GM19468 (cell line): Measurements from ENCODE around the gene ETF1.

ENCODE experiments used
- ATAC-seq: cut with Tn5 transposase; IDR thresholded peaks from one replicate; pipeline ENCODE4 v1.9.1; 2021; ENCODE audit warnings: mild to moderate bottlenecking, moderate library complexity, moderate number of reproducible peaks; ENCODE audit not compliant: unreplicated experiment; ENCODE audit errors: extremely low read depth

Gene ETF1

GRCh38 chr5:138564242-138564641 lies 21.2 kb upstream of the ETF1 start:
- no peak for ATAC-seq

DNA sequence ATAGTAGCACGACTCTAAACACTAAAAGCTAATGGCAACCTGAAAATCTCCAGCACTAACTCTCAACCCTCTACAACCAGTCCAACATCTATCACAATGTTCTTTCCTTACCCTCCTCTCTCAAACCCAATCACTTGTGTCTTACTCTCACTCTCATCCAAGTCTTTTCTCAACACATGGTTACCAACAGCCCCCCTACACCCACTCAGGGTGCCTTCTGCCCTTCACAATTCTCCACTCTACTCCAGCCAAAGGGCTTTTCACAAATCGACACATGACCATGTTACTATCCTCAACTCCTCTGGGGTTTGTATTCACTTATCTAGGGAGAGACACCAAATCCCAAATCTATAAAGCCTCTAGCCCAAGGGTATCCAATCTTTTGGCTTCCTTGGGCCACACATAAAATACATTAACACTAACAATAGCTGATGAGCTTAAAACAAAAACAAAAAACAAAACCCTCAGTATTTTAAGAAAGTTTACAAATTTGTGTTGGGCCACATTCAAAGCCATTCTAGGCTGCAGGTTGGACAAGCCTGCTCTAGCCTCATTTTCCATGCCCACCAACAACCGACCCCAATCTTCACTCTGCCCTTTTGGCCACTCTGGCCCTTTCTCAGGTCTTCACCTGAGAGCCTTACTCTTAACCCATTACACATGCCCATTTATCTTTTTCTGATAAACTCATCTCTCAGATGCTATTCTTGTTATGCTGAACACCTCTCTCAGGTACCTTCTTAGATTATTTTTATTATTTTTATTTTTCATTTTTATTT lies 20.5 kb upstream of the ETF1 start:
- no peak for ATAC-seq

GRCh38 chr5:138560971-138561370 lies 17.9 kb upstream of the ETF1 start:
- ATAC-seq: no peak

- ATAC-seq: no peak
These were observed 16.9 kb upstream of the ETF1 start for GRCh38 chr5:138559937-138560336.

- ATAC-seq: no peak
These were observed 14.6 kb upstream of the ETF1 start for GRCh38 chr5:138557677-138558076.

DNA sequence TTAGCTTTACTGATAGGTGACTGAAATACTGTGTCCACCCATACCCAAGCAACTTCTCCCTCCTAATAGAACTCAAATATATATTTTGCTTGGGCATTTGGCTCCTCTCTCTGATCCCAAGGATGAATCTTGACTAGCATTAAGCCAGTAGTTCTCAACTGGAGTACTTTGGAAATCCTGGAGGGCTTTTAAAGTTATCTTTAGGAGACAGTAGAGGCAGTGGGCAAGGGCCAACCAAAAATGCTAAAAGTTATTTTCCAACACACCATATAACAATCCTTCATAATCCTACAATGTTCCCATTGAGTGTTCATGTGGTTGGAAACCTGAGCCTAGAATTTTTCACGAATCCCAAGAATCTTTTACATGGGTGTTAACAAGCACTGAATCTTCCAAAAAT lies 11.1 kb upstream of the ETF1 start:
- ATAC-seq: no peak

- ATAC-seq: no peak
These were observed 10.5 kb upstream of the ETF1 start for GRCh38 chr5:138553437-138554095.

GRCh38 chr5:138552657-138553056 lies 9.6 kb upstream of the ETF1 start:
- ATAC-seq: no peak

DNA sequence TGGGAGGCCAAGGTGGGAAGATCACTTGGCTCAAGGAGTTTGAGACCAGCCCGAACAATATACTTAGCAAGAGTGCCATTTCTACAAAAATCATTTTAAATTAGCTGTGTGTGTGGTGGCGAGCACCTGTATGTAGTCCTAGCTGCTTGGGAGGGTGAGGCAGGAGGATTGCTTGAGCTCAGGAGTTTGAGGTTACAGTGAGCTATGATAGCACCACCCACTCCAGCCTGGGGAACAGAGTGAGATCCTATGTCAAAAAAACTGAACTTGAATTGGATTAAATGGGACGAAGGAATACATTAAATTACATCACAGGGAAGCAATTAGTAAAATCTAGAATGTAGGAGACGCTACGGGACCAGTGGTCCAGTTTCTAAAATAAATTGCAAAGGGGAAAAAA lies 6.4 kb upstream of the ETF1 start:
- ATAC-seq: no peak

DNA sequence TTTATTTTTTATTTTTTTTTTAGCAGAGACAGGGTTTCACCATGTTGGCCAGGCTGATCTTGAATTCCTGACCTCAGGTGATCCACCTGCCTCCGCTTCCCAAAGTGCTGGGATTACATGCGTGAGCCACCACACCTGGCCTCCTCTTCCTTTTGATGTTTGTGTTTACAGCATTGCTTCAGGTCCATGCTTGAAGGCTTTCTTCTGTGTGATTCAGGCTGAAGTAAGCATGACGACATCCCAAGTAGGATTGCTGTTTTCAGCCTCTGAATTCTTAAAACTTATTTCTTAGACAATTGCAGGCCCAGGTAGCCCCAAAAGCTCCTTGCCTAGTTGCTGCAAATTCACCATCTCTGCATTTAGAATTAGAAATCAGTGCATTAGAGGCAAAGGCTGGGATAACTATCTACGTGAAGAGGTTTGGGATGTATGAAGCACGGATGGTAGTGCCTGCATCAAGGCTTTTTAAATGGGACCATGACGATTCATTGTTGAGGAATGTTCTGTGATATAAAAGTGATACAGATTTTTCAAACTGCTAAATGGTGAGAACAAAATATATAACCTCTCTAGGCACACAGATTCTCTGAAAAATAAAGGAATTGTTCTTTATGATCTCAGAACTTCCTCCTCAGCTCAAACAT lies 3.0 kb upstream of the ETF1 start:
- no peak for ATAC-seq

GRCh38 chr5:138544181-138545134 lies 1.4 kb upstream of the ETF1 start:
- no peak for ATAC-seq

DNA sequence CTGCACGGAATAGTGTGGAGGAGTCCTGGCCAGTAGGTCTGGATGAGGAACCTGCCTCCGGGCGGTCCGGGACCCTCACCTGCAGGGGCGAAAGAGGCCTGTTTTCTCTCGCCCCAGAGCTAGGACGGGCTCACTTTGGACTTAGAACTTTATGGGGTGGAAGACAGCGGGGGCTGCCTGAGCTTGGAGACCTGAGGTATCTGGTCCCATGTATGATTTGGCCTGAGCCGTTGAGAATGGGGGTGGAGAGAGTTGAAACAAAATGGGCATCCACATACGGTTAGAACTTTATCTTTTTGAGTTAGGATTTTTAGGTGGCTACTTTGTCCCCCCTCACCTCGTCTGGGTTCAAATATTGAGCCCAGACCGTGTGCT lies 681 bp upstream of the ETF1 start:
- ATAC-seq: peak; percentile 23

DNA sequence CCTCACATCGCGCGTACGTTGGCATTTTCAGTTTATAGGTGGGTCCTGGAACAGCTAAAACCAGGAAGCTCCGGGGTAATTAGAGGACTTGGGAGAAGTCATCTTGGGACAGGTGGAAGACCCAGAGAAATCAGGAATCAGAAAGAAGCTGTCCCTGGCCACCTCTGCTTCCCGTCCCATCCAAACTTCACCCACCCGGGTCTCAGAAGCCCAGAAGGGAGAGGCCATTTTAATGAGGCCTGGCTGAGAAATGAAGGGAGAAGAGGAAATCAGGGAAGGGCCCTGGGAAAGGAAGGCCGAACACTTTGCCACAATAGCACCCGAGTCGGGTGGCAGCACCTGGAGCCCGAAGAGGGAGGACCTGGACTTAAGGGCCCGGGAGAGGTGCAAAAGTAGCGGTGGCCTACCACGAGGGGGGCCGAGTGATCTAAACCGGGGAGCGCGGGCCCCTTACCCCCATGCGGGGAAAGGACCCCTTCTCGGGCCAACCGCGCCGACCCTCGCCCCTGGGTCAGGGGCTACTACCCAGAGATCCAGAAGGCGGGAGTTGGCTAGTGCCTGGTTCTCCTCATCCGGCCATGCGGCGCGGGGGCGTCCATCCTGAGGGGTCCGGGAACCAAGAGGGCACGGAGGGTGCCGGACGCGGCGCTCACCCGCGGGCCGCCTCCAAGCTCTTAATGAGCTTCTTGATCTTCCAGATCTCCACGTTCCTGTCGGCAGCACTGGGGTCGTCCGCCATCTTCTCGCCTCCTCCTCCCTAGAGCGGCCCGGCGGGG lies 668 bp downstream of the ETF1 start:
- ATAC-seq: no peak

GRCh38 chr5:138541511-138542179 lies 1.4 kb downstream of the ETF1 start:
- ATAC-seq: no peak

- ATAC-seq: no peak
These were observed 3.2 kb downstream of the ETF1 start for GRCh38 chr5:138539791-138540190.

- ATAC-seq: no peak
These were observed 4.0 kb downstream of the ETF1 start for GRCh38 chr5:138538943-138539627.

DNA sequence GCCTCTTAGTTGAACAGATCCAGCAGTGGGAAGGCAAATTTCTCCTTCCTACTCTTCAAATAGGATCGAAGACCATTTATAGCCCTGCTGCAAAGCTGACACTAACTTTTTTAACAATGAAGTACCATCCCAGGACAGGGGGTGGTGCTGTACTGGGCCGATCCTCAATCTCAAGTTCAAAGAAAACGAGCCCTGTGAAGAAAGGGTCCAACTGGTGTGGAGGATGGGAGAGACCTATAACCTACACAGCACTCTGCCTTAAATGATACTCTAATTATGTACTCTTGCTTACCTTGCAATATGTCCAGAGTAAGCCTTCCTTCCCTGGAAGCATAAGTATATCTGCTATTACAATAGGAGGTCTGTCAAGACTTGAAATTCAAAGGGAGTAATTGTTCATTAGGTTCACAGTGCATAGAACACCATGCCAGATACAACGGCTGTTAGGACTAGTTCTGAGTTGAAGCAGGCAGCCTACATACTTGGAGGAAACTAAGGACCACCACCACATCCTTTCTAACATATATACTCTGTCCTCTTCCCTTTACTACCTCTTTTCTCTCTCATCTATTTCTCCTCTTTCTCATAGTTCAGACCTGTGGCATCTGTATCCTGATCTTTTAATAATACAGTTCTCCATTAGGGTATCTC lies 6.2 kb downstream of the ETF1 start:
- ATAC-seq: no peak

DNA sequence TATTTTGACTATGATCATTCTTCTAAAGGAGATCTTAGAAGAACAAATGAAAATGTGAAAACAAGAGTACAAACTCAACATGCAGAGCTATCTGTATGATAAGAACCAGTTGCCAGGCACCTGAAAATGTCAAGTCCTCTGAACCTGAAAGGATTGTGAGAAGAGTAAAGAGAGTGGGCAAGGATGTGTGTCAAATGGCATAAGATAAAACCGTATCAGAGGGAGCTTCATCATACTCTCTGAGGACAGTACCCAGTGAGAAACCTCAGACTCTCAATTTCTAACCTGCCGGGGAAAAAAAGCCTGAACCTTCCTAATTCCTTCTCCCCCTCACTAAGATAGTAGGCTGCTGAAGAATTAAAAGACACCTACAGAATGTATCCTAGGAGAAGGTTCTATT lies 6.8 kb downstream of the ETF1 start:
- no peak for ATAC-seq
